GM23338 (cell line): ENCODE measurements around the gene IFT43.

Experiments used
- CREB1 ChIP-seq: fragments of 250-450 bp; sonication (Bioruptor Pico); IDR thresholded peaks from 2 replicates; pipeline ENCODE4 v1.5.0; 2020; ENCODE audit warnings: low read depth, mild to moderate bottlenecking, moderate library complexity
- CTCF ChIP-seq, 2 experiments: fragments of 200-600 bp in 1 of 2; sonication (generic) in 1 of 2; conservative IDR thresholded peaks; 2 replicates each; pipeline versions ENCODE4 v1.5.1 to v1.6.1; 2016 to 2017; ENCODE audit warnings: antibody characterized with exemption in 2 of 2, low read depth in 2 of 2, mild to moderate bottlenecking in 2 of 2, moderate library complexity in 1 of 2
- ETS1 ChIP-seq: IDR thresholded peaks from 2 replicates; pipeline ENCODE4 v1.6.1; 2016; ENCODE audit warnings: antibody characterized with exemption
- EZH2 ChIP-seq: fragments of 200-600 bp; sonication (generic); IDR thresholded peaks from one replicate; pipeline ENCODE4 v1.8.0; 2017; ENCODE audit warnings: antibody characterized with exemption, mild to moderate bottlenecking, low read depth; ENCODE audit not compliant: unreplicated experiment
- EZH2phosphoT487 ChIP-seq: fragments of 200-600 bp; sonication (generic); IDR thresholded peaks from one replicate; pipeline ENCODE4 v1.8.1; 2018; ENCODE audit warnings: antibody characterized with exemption; ENCODE audit not compliant: unreplicated experiment
- JUNB ChIP-seq: IDR thresholded peaks from one replicate; pipeline ENCODE4 v1.6.1; 2016; ENCODE audit warnings: antibody characterized with exemption; ENCODE audit not compliant: unreplicated experiment
- POLR2AphosphoS5 ChIP-seq: IDR thresholded peaks from 2 replicates; pipeline ENCODE4 v1.6.1; 2016; ENCODE audit warnings: antibody characterized with exemption, low read depth
- REST ChIP-seq: IDR thresholded peaks from one replicate; pipeline ENCODE4 v1.6.1; 2018; ENCODE audit warnings: antibody characterized with exemption; ENCODE audit not compliant: unreplicated experiment
- ZNF114 ChIP-seq: fragments of 250-450 bp; sonication (Bioruptor Pico); IDR thresholded peaks from 2 replicates; pipeline ENCODE4 v1.5.0; 2020; ENCODE audit warnings: mild to moderate bottlenecking, moderate library complexity
- ZNF331 ChIP-seq: fragments of 250-450 bp; sonication (Bioruptor Pico); IDR thresholded peaks from 2 replicates; pipeline ENCODE4 v1.5.0; 2020; ENCODE audit warnings: low read depth, mild to moderate bottlenecking, moderate library complexity

- TF ChIP-seq CTCF (conservative IDR thresholded peaks at IDR 0.05; ENCODE audit: low read depth in 2 of 2) (no peak), ZNF114 (CRISPR knock-in tag) (no peak), JUNB (no peak), EZH2 (no peak), POLR2AphosphoS5 (no peak), REST (no peak), CREB1 (CRISPR knock-in tag) (no peak), ZNF331 (CRISPR knock-in tag) (no peak), EZH2phosphoT487 (no peak), ETS1 (no peak)
Measured at GRCh38 chr14:76097547-76097946, 112.0 kb downstream of the IFT43 start.
